ENCODE measurements around the gene FGD4. TPM values are rescaled to one million over a fixed set of nuclear protein-coding genes. Genes with fewer than 3 reads are reported as not detected.

FGD4 gene
- total RNA-seq, 1 experiment from 2014 or later, result 54.3 TPM

DNA sequence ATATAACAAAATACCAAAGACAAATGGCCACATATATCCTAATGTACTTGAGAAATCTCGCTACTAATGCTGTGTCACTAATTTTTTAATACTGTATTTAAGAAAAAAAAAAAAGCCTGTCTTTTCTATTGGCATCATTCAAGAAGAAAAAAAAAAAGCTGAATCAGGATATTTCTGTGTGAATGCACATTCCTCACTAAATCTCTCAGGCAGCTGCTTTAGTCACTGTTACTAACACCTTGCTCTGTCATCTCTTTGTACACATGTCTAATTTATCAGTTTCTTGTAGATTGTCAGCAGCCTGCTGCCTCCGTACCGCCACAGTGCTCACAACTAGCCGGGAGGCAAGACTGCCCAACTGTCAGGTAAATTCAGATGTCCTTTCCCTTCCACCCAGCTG, 32.0 kb upstream of the FGD4 start:
- Mint-ChIP-seq H3K36me3 (ENCODE audit: insufficient read depth in 1 of 3, low read depth in 3 of 3) (peaks cover 0 to 11% (median 4%) of the 10 kb centered on the region in 3 experiments; a peak in 4 of 7 replicates), H3K27me3 (ENCODE audit: low read depth) (no peaks in the 10 kb centered on the region)
- WGBS (ENCODE audit: extremely low coverage, insufficient read length, low lambda C conversion rate), result no CpG with 5 or more reads among the region's 4 CpGs

More for the DNA sequence above, 32.0 kb upstream of the FGD4 start:
- TF ChIP-seq, protein P1, sequence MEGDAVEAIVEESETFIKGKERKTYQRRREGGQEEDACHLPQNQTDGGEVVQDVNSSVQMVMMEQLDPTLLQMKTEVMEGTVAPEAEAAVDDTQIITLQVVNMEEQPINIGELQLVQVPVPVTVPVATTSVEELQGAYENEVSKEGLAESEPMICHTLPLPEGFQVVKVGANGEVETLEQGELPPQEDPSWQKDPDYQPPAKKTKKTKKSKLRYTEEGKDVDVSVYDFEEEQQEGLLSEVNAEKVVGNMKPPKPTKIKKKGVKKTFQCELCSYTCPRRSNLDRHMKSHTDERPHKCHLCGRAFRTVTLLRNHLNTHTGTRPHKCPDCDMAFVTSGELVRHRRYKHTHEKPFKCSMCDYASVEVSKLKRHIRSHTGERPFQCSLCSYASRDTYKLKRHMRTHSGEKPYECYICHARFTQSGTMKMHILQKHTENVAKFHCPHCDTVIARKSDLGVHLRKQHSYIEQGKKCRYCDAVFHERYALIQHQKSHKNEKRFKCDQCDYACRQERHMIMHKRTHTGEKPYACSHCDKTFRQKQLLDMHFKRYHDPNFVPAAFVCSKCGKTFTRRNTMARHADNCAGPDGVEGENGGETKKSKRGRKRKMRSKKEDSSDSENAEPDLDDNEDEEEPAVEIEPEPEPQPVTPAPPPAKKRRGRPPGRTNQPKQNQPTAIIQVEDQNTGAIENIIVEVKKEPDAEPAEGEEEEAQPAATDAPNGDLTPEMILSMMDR (conservative IDR thresholded peaks at IDR 0.05), result no peak
- peak overlapping the region in 2 of 3 experiments; percentile 36 to 62; a peak in 2 of 7 replicates for H3K27ac Mint-ChIP-seq
- Histone ChIP-seq H3T11ph (ENCODE audit: low read length) (no peak overlapping the region), H3K23me2 (ENCODE audit: insufficient read length, low read depth, low read length, poor library complexity, severe bottlenecking) (no peaks in the 10 kb centered on the region), H3K27me3 (ENCODE audit: insufficient read depth, low read length) (no peaks in the 10 kb centered on the region), H2BK12ac (ENCODE audit: insufficient read length, low read depth, low read length) (no peak overlapping the region), H2AK5ac (ENCODE audit: insufficient read length, low read length) (no peak overlapping the region), H3K9ac (ENCODE audit: extremely low read depth, insufficient read length, low read length) (no peak overlapping the region), H3K56ac (ENCODE audit: insufficient read length, low read depth, low read length) (no peak overlapping the region), H3K14ac (ENCODE audit: insufficient read depth, low read length) (no peak overlapping the region), H4K20me1 (ENCODE audit: control insufficient read depth, insufficient read depth, insufficient read length) (no peaks in the 10 kb centered on the region), H3K4me2 (ENCODE audit: insufficient read depth, insufficient read length, low read length) (no peak overlapping the region), H4K8ac (replicated peaks; ENCODE audit: insufficient read length, low read depth, low read length) (no peak overlapping the region), H3K23ac (ENCODE audit: insufficient read length, low read depth, low read length) (no peak overlapping the region), H2BK5ac (ENCODE audit: insufficient read length, low read length) (no peak overlapping the region), H3K79me1 (ENCODE audit: insufficient read depth, low read depth, low read length, poor library complexity, severe bottlenecking) (no peaks in the 10 kb centered on the region), H3K4ac (ENCODE audit: low read depth, low read length) (no peak overlapping the region), H3K79me2 (ENCODE audit: insufficient read depth, low read length) (no peaks in the 10 kb centered on the region), H3K4me1 (ENCODE audit: insufficient read depth, low read length) (no peaks in the 10 kb centered on the region), H3K18ac (ENCODE audit: insufficient read length, low read depth, low read length) (no peak overlapping the region), H3K27ac (ENCODE audit: insufficient read length, low read depth, low read length) (no peak overlapping the region), H4K91ac (ENCODE audit: insufficient read length, low read depth, low read length) (no peak overlapping the region), H2BK120ac (ENCODE audit: low read depth, low read length, poor library complexity, severe bottlenecking) (no peak overlapping the region), H3K9me3 (ENCODE audit: control insufficient read depth, low read depth, low read length) (no peaks in the 10 kb centered on the region), H4K5ac (ENCODE audit: insufficient read length, low read depth, low read length) (no peak overlapping the region), H2BK15ac (ENCODE audit: low read depth, low read length) (no peak overlapping the region), H2AFZ (ENCODE audit: low read length) (no peak overlapping the region), H2BK20ac (ENCODE audit: low read depth, low read length, poor library complexity, severe bottlenecking) (no peak overlapping the region)
- no peak for DNase-seq
- peaks cover 24% of the 10 kb centered on the region in 2 experiments for H3K4me1 Mint-ChIP-seq
- no peak overlapping the region for H3K4me3 Mint-ChIP-seq
- H3K9me3 Mint-ChIP-seq, result no peaks in the 10 kb centered on the region
